GM12891 (cell line): ENCODE results near the gene STK36.

Experiments
- DNase-seq: peaks from one replicate; pipeline ENCODE4 v3.0.0; 2011; ENCODE audit warnings: low spot score; ENCODE audit not compliant: insufficient read length
- FAIRE-seq: peaks from 2 replicates; lab custom pipeline; 2011; peaks lifted over from hg19 to GRCh38; lab: Jason Lieb, UNC
- PAX5 ChIP-seq: IDR thresholded peaks from 2 replicates; pipeline ENCODE4 v1.6.1; 2011; ENCODE audit warnings: low read length, moderate library complexity, mild to moderate bottlenecking; ENCODE audit not compliant: insufficient read depth, severe bottlenecking
- POLR2A ChIP-seq: IDR thresholded peaks from 2 replicates; pipeline ENCODE4 v1.6.1; 2011; ENCODE audit warnings: low read depth, low read length, control low read depth
- POLR2AphosphoS5 ChIP-seq: IDR thresholded peaks from 2 replicates; pipeline ENCODE4 v1.6.1; 2011; ENCODE audit warnings: low read depth, low read length, control low read depth
- POU2F2 ChIP-seq: IDR thresholded peaks from 2 replicates; pipeline ENCODE4 v1.6.1; 2011; ENCODE audit warnings: low read depth, mild to moderate bottlenecking, control low read depth, low read length, moderate library complexity
- SPI1 ChIP-seq: IDR thresholded peaks from 2 replicates; pipeline ENCODE4 v1.6.1; 2011; ENCODE audit warnings: low read depth, low read length, control low read depth
- TAF1 ChIP-seq: IDR thresholded peaks from 2 replicates; pipeline ENCODE4 v1.6.1; 2011; ENCODE audit warnings: low read depth, low read length, control low read depth

STK36 gene

GRCh38 chr2:218711550-218711929 is 39.7 kb downstream of the STK36 start:
- no peak for DNase-seq
- TF ChIP-seq SPI1 (no peak), POU2F2 (no peak), PAX5 (no peak), POLR2A (no peak), POLR2AphosphoS5 (no peak), TAF1 (no peak)
- FAIRE-seq = peak; percentile 33

GRCh38 chr2:218713922-218714321 is 42.0 kb downstream of the STK36 start:
- no peak for DNase-seq
- no peak for TF ChIP-seq POLR2AphosphoS5
- no peak for TF ChIP-seq TAF1
- no peak for TF ChIP-seq POLR2A
- TF ChIP-seq PAX5 = no peak
- TF ChIP-seq SPI1 = no peak
- no peak for TF ChIP-seq POU2F2
- FAIRE-seq = no peak

DNA sequence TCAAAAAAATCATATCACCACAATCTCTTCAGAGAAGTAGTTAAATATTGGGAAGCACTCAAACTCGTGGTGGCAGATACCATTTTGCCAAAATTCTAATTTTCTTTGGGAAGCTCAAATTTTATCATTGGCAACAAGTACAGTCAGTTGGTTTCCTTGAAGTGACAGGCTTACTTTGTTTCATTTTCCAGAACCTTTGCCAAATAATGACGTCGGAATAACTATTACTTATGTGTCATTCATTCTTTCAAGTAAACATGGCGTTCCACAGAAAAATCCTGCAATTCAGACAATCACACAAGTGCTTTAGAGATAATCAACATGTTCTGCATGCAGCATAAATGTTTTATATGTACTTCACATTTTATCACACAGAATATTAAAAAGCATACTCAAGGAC is 44.2 kb downstream of the STK36 start:
- DNase-seq (no peak), FAIRE-seq (no peak)
- TF ChIP-seq SPI1 (no peak), POLR2AphosphoS5 (no peak), POU2F2 (no peak), POLR2A (no peak), PAX5 (no peak), TAF1 (no peak)

DNA sequence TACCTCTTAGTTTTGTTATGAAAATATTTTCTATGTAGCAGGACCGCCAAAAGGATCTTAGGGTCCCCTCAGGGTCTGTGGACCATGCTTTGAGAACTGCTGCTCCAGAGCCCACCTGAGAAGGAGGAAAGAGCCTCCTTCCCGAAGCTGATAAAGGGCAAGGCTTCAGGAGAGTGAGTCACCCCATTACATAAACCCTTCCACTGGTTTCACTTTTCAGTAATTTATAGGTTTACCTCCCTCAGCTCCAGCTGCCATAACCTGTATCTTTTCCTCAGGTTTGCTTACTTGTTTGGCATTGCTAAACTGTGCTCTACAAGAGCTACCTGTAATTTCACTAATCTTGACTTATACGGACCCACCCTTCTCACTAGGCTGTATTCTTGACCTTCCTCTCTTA is 45.4 kb downstream of the STK36 start:
- DNase-seq (no peak), FAIRE-seq (no peak)
- no peak for TF ChIP-seq PAX5
- TF ChIP-seq TAF1 = no peak
- no peak for TF ChIP-seq SPI1

GRCh38 chr2:218718058-218718457 is 46.2 kb downstream of the STK36 start:
- TF ChIP-seq POLR2AphosphoS5 = no peak
- no peak for TF ChIP-seq POLR2A
- no peak for TF ChIP-seq POU2F2
- no peak for TF ChIP-seq PAX5
- TF ChIP-seq SPI1 = no peak
- TF ChIP-seq TAF1 = no peak
- no peak for DNase-seq
- no peak for FAIRE-seq

DNA sequence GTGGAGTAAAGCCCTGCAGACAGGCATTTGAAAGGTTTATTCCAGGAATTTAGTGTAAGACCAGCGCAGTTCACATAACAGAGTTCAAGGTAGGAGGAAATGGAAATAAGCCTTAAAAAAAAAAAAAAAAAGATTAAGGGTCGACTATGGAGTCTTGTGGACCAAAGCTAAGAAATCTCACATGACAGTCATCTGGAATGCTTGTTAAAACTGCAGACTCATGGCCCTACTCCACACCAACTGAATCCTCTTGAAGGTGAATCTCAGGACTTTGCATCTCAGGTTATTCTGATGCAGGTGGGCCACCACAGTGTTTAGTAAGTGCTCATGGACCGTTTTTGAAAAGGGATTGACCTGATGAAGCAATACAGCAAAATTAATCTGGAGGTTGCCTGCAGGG is 47.6 kb downstream of the STK36 start:
- no peak for TF ChIP-seq POLR2AphosphoS5
- FAIRE-seq = no peak

DNA sequence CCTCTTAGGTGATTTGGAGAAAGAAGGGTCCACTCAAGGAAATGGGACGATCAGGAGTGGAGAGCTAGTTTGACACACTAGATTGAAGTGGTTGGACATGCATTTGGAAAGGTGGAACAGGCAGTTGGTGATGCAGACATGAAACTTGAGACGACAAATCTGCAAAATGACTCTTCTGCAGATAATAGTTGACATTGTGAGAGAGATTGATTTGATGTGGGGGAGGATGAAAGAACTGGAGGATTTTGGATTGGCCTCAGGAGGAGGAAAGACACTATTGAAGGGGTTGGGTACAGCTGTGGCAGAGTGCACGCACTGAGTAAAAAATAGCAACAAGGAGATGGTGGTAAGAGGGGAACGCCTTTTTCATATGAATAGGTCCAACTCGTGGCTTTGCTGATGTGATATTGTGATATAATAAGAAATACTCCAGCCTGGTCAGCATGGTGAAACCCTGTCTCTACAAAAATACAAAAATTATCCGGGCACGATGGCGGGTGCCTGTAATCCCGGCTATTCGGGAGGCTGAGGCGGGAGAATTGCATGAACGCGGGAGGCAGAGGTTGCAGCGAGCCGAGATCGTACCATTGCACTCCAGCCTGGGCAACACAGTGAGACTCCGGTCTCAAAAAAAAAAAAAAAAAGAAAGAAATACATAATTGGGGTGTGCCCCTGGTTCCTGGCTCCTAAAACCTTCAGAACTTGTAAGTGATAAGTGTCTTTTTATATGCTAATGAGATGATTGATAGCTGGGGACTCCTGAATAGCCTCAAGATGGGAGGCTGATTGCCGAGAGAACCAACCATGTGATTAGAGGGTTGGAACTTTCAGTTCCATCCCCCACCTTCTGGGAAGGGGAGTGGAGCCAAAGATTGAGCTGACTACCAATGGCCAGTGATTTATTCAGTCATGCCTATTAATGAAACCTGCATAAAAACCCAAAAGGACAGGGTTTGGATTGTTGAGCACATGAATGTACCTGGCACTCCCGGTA is 48.5 kb downstream of the STK36 start:
- DNase-seq = no peak
- no peak for FAIRE-seq
- TF ChIP-seq POLR2AphosphoS5 = no peak
- no peak for TF ChIP-seq TAF1
- TF ChIP-seq SPI1 = no peak
- no peak for TF ChIP-seq PAX5
- TF ChIP-seq POU2F2 = no peak
- TF ChIP-seq POLR2A = no peak

More for the DNA sequence above, 47.6 kb downstream of the STK36 start:
- DNase-seq = no peak

DNA sequence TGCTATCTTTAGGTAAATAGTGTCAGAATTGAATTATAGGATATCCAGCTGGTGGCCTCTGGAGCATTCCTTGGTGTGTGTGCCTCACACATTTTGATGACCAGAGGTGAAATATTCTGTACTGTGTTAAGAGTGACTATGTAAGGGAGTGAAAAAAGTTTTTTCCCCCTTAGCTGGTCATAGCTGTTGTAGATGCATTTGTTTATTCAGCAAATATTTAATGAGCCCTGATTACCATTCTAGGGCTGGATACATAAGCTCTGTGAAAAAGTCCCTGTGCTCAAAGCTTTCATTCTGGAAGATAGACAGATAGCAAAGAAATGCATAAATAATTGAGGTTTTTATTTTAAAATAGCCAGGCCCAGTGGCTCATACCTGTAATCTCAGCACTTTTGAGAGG is 49.6 kb downstream of the STK36 start:
- no peak for DNase-seq
- FAIRE-seq = no peak
- no peak for TF ChIP-seq SPI1
- TF ChIP-seq TAF1 = no peak
- TF ChIP-seq POU2F2 = no peak
- TF ChIP-seq PAX5 = no peak
- no peak for TF ChIP-seq POLR2AphosphoS5
- TF ChIP-seq POLR2A = no peak

GRCh38 chr2:218721934-218722333 is 50.0 kb downstream of the STK36 start:
- TF ChIP-seq TAF1 (no peak), PAX5 (no peak), POU2F2 (no peak), POLR2AphosphoS5 (no peak), SPI1 (no peak), POLR2A (no peak)
- no peak for DNase-seq
- FAIRE-seq = no peak

DNA sequence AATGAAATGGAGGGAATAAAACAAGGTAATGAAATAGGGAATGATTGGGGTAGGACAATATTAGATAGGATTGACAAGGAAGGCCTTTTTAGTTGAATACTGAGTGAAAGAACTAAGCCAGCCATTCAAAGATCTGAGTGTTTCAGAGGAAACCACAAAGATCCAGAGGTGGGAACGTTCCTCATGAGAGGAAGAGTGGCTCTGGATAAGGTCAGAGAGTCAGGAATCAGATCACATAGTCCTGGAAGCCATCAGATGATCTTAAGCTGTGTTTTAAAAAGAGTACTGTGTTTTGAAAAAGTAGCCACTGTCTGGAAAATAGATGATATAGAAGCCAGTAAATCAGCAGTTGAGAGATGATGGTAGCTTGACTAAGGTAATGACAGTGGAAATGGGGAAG is 50.5 kb downstream of the STK36 start:
- FAIRE-seq (no peak), DNase-seq (no peak)
- TF ChIP-seq SPI1 (no peak), POU2F2 (no peak), POLR2A (no peak), POLR2AphosphoS5 (no peak), TAF1 (no peak)
